ENCODE measurements around the gene SORCS2. TPM values are rescaled to one million over a fixed set of nuclear protein-coding genes. Genes with fewer than 3 reads are reported as not detected.

Gene SORCS2
- total and polyA plus RNA-seq, 2 of the 4 experiments (the other 2 are of a cell fraction) = 0.36 to 0.62 TPM

- H2BK5ac ChIP-seq (ENCODE audit: low read depth, low read length, poor library complexity, severe bottlenecking) = no peak overlapping the region
- dilution Hi-C loops (cut with HindIII; ENCODE audit: low sequenced_read_pairs, unreplicated experiment) (no loop called here), intact Hi-C loops (cut with micrococcal nuclease) (no loop called here), in situ Hi-C loops (cut with MboI; ENCODE audit: low sequenced_read_pairs) (no loop called here)
- H3K9ac ChIP-seq (ENCODE audit: low read depth, low read length) = no peak overlapping the region
- H3K56ac ChIP-seq (ENCODE audit: extremely low read depth, insufficient read depth, low read length) = no peak overlapping the region
- H3K18ac ChIP-seq (ENCODE audit: low read depth, low read length) = no peak overlapping the region
- DNase-seq (no peak), ATAC-seq (ENCODE audit: low read depth) (no peak)
- no peak overlapping the region for H4K91ac ChIP-seq (ENCODE audit: insufficient read depth, low read depth, low read length)
- POLR2A ChIA-PET (ENCODE audit: unreplicated experiment) = no interaction called here
- H2AK5ac ChIP-seq (ENCODE audit: low read depth, low read length) = no peak overlapping the region
- peaks cover 3% of the 10 kb centered on the region; the same call in 1 of the 2 replicates for H3K9me1 ChIP-seq (ENCODE audit: insufficient read depth, low read length)
- peaks cover 34% of the 10 kb centered on the region for H4K20me1 ChIP-seq (ENCODE audit: insufficient read depth, low read length)
- no peaks in the 10 kb centered on the region for H3K4me1 ChIP-seq (ENCODE audit: control insufficient read depth, insufficient read depth, low read length)
- no peak overlapping the region for H2BK120ac ChIP-seq (ENCODE audit: low read depth, low read length)
- no peak overlapping the region for H2BK15ac ChIP-seq (ENCODE audit: low read depth, low read length)
- H3K27me3 ChIP-seq (ENCODE audit: control insufficient read depth, insufficient read depth, low read length) = no peaks in the 10 kb centered on the region
- H3K79me1 ChIP-seq (ENCODE audit: low read depth in 1 of 2, low read length in 2 of 2) = peaks cover 19 to 34% of the 10 kb centered on the region in 2 experiments; a peak in 2 of 4 replicates
- H2BK20ac ChIP-seq (ENCODE audit: low read depth, low read length) = no peak overlapping the region
- no TSS peak for BruUV-seq (replicated peaks)
- H4K5ac ChIP-seq (ENCODE audit: low read depth, low read length) = no peak overlapping the region
- no peak overlapping the region for H3K27ac ChIP-seq (ENCODE audit: insufficient read depth, low read length)
- CTCF ChIA-PET = no interaction called here
- H3K36me3 ChIP-seq (ENCODE audit: control insufficient read depth, insufficient read depth, low read length) = peaks cover 53% of the 10 kb centered on the region
- no peak overlapping the region for H3K4ac ChIP-seq (ENCODE audit: low read depth, low read length)
- no peaks in the 10 kb centered on the region for H3K9me3 ChIP-seq (ENCODE audit: control insufficient read depth, insufficient read depth, low read length)
- no peak overlapping the region for H4K8ac ChIP-seq (ENCODE audit: low read depth in 2 of 2, low read length in 2 of 2)
- no peak overlapping the region for H3K23ac ChIP-seq (ENCODE audit: low read depth, low read length)
- H3K4me2 ChIP-seq (ENCODE audit: low read depth, low read length) = no peak overlapping the region
- H2AFZ ChIP-seq (replicated peaks; ENCODE audit: low read length, poor library complexity) = no peak overlapping the region
- WGBS, 2 experiments (ENCODE audit: extremely low coverage in 2 of 2, insufficient read length in 1 of 2) = 70% methylated on average over 7 of the region's 22 CpGs; no CpG with 5 or more reads in 1 of the 2 experiments
- H3K4me3 ChIP-seq (ENCODE audit: insufficient read depth, low read depth, low read length) = no peak overlapping the region
- H3K14ac ChIP-seq (replicated peaks; ENCODE audit: low read depth, low read length) = no peak overlapping the region
- no peak overlapping the region for H2AK9ac ChIP-seq (replicated peaks; ENCODE audit: low read depth, low read length, poor library complexity)
- TF ChIP-seq SMC3 (IDR thresholded peaks at IDR 0.05; ENCODE audit: low read depth, low read length) (no peak), MAZ (IDR thresholded peaks at IDR 0.05; ENCODE audit: borderline replicate concordance, low read depth, low read length) (no peak), POLR2A (IDR thresholded peaks at IDR 0.05; ENCODE audit: low read depth, low read length) (no peak), MAFK (IDR thresholded peaks at IDR 0.05; ENCODE audit: low read depth, low read length) (no peak), CHD1 (IDR thresholded peaks at IDR 0.05; ENCODE audit: low read depth, low read length) (no peak), CEBPB (IDR thresholded peaks at IDR 0.05; ENCODE audit: low read depth, low read length) (no peak), BHLHE40 (IDR thresholded peaks at IDR 0.05; ENCODE audit: low read depth, low read length) (no peak), ELK1 (IDR thresholded peaks at IDR 0.05; ENCODE audit: borderline replicate concordance, low read depth, low read length) (no peak), RFX5 (IDR thresholded peaks at IDR 0.05; ENCODE audit: low read depth, low read length) (no peak), MXI1 (IDR thresholded peaks at IDR 0.05; ENCODE audit: borderline replicate concordance, low read depth, low read length) (no peak), CTCF (conservative IDR thresholded peaks at IDR 0.05; ENCODE audit: low read depth, low read length) (no peak), NFE2L2 (IDR thresholded peaks at IDR 0.05; ENCODE audit: low read depth, low read length) (no peak), RCOR1 (IDR thresholded peaks at IDR 0.05; ENCODE audit: insufficient replicate concordance, low read length) (no peak), USF2 (IDR thresholded peaks at IDR 0.05; ENCODE audit: low read depth, low read length) (no peak)
Measured at GRCh38 chr4:7757501-7758471, 565.4 kb downstream of the SORCS2 start.
